ENCODE results near the gene TLR4.

TLR4 gene

GRCh38 chr9:117746263-117746662 lies 42.1 kb downstream of the TLR4 start:
- DNase-seq: no peak

- no peak for DNase-seq
Observed at GRCh38 chr9:117747386-117747970, 43.3 kb downstream of the TLR4 start.

- no peak for DNase-seq
Observed at GRCh38 chr9:117750401-117750800, 46.2 kb downstream of the TLR4 start.

- DNase-seq: no peak
Observed at GRCh38 chr9:117752894-117753293, 48.7 kb downstream of the TLR4 start.

GRCh38 chr9:117757561-117758190 lies 53.5 kb downstream of the TLR4 start:
- DNase-seq: no peak

- no peak for DNase-seq
Observed at GRCh38 chr9:117763314-117763713, 59.1 kb downstream of the TLR4 start.

GRCh38 chr9:117768750-117769395 lies 64.7 kb downstream of the TLR4 start:
- no peak for DNase-seq

- DNase-seq: no peak
Observed at GRCh38 chr9:117771136-117771535, 66.9 kb downstream of the TLR4 start.

- no peak for DNase-seq
Observed at GRCh38 chr9:117772960-117773359, 68.8 kb downstream of the TLR4 start.
